K562 (cell line): ENCODE data around the gene BMP2K. TPM values are rescaled to one million over a fixed set of nuclear protein-coding genes. Genes with fewer than 3 reads are reported as not detected.

Experiments used
- ASH1L ChIP-seq: fragments of 450-650 bp; IDR thresholded peaks from 2 replicates; pipeline ENCODE4 v1.6.1; 2018; ENCODE audit warnings: borderline replicate concordance, mild to moderate bottlenecking, low read depth; ENCODE audit not compliant: partially characterized antibody
- HDAC1 ChIP-seq, 2 experiments: fragments of 450-650 bp; IDR thresholded peaks; 2 replicates each; pipeline ENCODE4 v1.6.1; 2016 to 2017; ENCODE audit warnings: inconsistent platforms in 1 of 2, mild to moderate bottlenecking in 1 of 2, moderate library complexity in 1 of 2
- LARP7 ChIP-seq: fragments of 450-650 bp; IDR thresholded peaks from 2 replicates; pipeline ENCODE4 v1.6.1; 2016
- MAFG ChIP-seq: fragments of 450-650 bp; conservative IDR thresholded peaks from 2 replicates; pipeline ENCODE4 v1.6.1; 2016; ENCODE audit warnings: missing genetic modification characterization, missing compliant biosample characterization
- NFATC3 ChIP-seq: fragments of 450-650 bp; IDR thresholded peaks from 2 replicates; pipeline ENCODE4 v1.6.1; 2017; ENCODE audit warnings: mild to moderate bottlenecking
- NFE2L1 ChIP-seq: fragments of 450-650 bp; IDR thresholded peaks from 2 replicates; pipeline ENCODE4 v1.6.1; 2016; ENCODE audit warnings: missing genetic modification characterization, low read depth, mild to moderate bottlenecking, missing compliant biosample characterization, moderate library complexity, borderline replicate concordance
- NFIC ChIP-seq: fragments of 450-650 bp; IDR thresholded peaks from 2 replicates; pipeline ENCODE4 v1.6.1; 2017; ENCODE audit warnings: mild to moderate bottlenecking, inconsistent platforms
- PRMT5 ChIP-seq: sonication (generic); formaldehyde crosslinking; IDR thresholded peaks from 2 replicates; pipeline ENCODE4 v1.5.0; 2020; ENCODE audit warnings: missing genetic modification reagents
- TRIM28 ChIP-seq: fragments of 450-650 bp; IDR thresholded peaks from 2 replicates; pipeline ENCODE4 v1.6.1; 2017
- ZKSCAN3 ChIP-seq: fragments of 250-450 bp; sonication (Bioruptor Pico); IDR thresholded peaks from 2 replicates; pipeline ENCODE4 v1.4.0; 2020
- ZNF253 ChIP-seq: fragments of 250-450 bp; sonication (Bioruptor Pico); conservative IDR thresholded peaks from 2 replicates; pipeline ENCODE4 v1.6.1; 2021; ENCODE audit warnings: mild to moderate bottlenecking
- ZNF589 ChIP-seq: fragments of 200-800 bp; sonication (Bioruptor generic); IDR thresholded peaks from 2 replicates; pipeline ENCODE4 v1.6.1; 2016; ENCODE audit warnings: low read depth, missing genetic modification characterization, missing compliant biosample characterization
- polyA plus RNA-seq, 8 experiments: library from polyadenylated mRNA; depleted of rRNA in 4 of 8; stranded (reverse) in 5 of 8; unstranded in 3 of 8; fragments of >200 nt; fragmentation: Nextera tagmentation in 2 of 8; fragmentation: Illumina TruSeq in 1 of 8; extraction: Ambion mirVana in 2 of 8; extraction: Trizol in 1 of 8; gene quantifications; 2 replicates each; pipeline versions ENCODE4 v1.2.1 to v1.2.3, GENCODE V29; 2011 to 2014; ENCODE audit warnings: inconsistent platforms in 1 of 8, missing spikeins in 1 of 8
- total RNA-seq, 7 experiments: library from RNA; depleted of rRNA in 6 of 7; stranded (reverse); fragments of >200 nt in 6 of 7; fragmentation: Illumina TruSeq in 2 of 7; extraction: Trizol in 2 of 7; gene quantifications; 2 replicates each; pipeline versions ENCODE4 v1.2.1 to v1.2.3, GENCODE V29; 2011 to 2021; ENCODE audit warnings: low replicate concordance in 1 of 7
- TF ChIP-seq, protein P1 (sequence below): fragments of 250-450 bp; sonication (Bioruptor Pico); IDR thresholded peaks from 2 replicates; pipeline ENCODE4 v1.5.0; 2021; ENCODE audit warnings: mild to moderate bottlenecking, borderline replicate concordance
- TF ChIP-seq, protein P2 (sequence below): fragments of 250-450 bp; sonication (Bioruptor Pico); IDR thresholded peaks from 2 replicates; pipeline ENCODE4 v1.6.1; 2021; ENCODE audit warnings: mild to moderate bottlenecking
- TF ChIP-seq, protein P3 (sequence below): IDR thresholded peaks from 2 replicates; pipeline ENCODE4 v1.6.1; 2011; ENCODE audit warnings: borderline replicate concordance, low read depth, mild to moderate bottlenecking, moderate library complexity, low read length; ENCODE audit not compliant: insufficient read depth, poor library complexity, severe bottlenecking
- TF ChIP-seq, protein P4 (sequence below): sonication (generic); formaldehyde crosslinking; IDR thresholded peaks from 2 replicates; pipeline ENCODE4 v1.8.1; 2023; ENCODE audit warnings: missing genetic modification reagents, mild to moderate bottlenecking, borderline replicate concordance

BMP2K gene
- total and polyA plus RNA-seq, 9 of the 15 experiments (the other 6 are each of a cell fraction or from before 2014, with no cell fraction given), result 17.0 to 217 (median 104) TPM

DNA sequence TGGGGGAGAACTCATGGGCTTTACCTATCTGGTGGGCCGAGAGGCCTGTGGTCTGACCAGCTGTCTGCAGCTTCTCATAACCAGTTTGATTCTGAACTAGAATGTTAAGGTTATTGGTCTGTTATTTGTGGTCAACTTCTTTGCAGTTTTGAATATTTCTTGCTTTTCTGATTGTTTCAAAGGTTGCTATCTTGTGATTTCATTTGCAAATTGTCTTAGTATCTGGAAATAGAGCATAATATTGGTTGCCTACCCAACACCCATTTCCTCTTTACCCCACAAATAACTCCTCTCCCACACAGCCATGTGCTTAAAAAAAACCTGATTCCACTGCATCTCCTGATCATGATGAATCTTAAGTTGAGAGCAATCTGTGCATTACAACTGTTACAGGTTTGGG lies 39.1 kb upstream of the BMP2K start (continued):
- TF ChIP-seq, protein P1, sequence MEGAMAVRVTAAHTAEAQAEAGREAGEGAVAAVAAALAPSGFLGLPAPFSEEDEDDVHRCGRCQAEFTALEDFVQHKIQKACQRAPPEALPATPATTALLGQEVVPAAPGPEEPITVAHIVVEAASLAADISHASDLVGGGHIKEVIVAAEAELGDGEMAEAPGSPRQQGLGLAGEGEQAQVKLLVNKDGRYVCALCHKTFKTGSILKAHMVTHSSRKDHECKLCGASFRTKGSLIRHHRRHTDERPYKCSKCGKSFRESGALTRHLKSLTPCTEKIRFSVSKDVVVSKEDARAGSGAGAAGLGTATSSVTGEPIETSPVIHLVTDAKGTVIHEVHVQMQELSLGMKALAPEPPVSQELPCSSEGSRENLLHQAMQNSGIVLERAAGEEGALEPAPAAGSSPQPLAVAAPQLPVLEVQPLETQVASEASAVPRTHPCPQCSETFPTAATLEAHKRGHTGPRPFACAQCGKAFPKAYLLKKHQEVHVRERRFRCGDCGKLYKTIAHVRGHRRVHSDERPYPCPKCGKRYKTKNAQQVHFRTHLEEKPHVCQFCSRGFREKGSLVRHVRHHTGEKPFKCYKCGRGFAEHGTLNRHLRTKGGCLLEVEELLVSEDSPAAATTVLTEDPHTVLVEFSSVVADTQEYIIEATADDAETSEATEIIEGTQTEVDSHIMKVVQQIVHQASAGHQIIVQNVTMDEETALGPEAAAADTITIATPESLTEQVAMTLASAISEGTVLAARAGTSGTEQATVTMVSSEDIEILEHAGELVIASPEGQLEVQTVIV (CRISPR knock-in tag), result no peak
- TF ChIP-seq ZKSCAN3 (CRISPR knock-in tag) (no peak), MAFG (no peak), NFATC3 (no peak), TRIM28 (no peak), ASH1L (no peak), NFE2L1 (no peak), ZNF589 (no peak), NFIC (no peak), HDAC1 (IDR thresholded peaks at IDR 0.05) (peak in 1 of 2 experiments; percentile 49; a peak in 1 of 4 replicates), PRMT5 (no peak), LARP7 (no peak), ZNF253 (no peak)
- TF ChIP-seq, protein P2, sequence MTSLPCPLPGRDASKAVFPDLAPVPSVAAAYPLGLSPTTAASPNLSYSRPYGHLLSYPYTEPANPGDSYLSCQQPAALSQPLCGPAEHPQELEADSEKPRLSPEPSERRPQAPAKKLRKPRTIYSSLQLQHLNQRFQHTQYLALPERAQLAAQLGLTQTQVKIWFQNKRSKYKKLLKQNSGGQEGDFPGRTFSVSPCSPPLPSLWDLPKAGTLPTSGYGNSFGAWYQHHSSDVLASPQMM (CRISPR knock-in tag), result no peak
- TF ChIP-seq, protein P3, sequence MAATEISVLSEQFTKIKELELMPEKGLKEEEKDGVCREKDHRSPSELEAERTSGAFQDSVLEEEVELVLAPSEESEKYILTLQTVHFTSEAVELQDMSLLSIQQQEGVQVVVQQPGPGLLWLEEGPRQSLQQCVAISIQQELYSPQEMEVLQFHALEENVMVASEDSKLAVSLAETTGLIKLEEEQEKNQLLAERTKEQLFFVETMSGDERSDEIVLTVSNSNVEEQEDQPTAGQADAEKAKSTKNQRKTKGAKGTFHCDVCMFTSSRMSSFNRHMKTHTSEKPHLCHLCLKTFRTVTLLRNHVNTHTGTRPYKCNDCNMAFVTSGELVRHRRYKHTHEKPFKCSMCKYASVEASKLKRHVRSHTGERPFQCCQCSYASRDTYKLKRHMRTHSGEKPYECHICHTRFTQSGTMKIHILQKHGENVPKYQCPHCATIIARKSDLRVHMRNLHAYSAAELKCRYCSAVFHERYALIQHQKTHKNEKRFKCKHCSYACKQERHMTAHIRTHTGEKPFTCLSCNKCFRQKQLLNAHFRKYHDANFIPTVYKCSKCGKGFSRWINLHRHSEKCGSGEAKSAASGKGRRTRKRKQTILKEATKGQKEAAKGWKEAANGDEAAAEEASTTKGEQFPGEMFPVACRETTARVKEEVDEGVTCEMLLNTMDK, result no peak
- TF ChIP-seq, protein P4, sequence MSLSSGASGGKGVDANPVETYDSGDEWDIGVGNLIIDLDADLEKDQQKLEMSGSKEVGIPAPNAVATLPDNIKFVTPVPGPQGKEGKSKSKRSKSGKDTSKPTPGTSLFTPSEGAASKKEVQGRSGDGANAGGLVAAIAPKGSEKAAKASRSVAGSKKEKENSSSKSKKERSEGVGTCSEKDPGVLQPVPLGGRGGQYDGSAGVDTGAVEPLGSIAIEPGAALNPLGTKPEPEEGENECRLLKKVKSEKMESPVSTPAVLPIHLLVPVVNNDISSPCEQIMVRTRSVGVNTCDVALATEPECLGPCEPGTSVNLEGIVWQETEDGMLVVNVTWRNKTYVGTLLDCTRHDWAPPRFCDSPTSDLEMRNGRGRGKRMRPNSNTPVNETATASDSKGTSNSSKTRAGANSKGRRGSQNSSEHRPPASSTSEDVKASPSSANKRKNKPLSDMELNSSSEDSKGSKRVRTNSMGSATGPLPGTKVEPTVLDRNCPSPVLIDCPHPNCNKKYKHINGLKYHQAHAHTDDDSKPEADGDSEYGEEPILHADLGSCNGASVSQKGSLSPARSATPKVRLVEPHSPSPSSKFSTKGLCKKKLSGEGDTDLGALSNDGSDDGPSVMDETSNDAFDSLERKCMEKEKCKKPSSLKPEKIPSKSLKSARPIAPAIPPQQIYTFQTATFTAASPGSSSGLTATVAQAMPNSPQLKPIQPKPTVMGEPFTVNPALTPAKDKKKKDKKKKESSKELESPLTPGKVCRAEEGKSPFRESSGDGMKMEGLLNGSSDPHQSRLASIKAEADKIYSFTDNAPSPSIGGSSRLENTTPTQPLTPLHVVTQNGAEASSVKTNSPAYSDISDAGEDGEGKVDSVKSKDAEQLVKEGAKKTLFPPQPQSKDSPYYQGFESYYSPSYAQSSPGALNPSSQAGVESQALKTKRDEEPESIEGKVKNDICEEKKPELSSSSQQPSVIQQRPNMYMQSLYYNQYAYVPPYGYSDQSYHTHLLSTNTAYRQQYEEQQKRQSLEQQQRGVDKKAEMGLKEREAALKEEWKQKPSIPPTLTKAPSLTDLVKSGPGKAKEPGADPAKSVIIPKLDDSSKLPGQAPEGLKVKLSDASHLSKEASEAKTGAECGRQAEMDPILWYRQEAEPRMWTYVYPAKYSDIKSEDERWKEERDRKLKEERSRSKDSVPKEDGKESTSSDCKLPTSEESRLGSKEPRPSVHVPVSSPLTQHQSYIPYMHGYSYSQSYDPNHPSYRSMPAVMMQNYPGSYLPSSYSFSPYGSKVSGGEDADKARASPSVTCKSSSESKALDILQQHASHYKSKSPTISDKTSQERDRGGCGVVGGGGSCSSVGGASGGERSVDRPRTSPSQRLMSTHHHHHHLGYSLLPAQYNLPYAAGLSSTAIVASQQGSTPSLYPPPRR, result no peak
